Hepatocyte (in vitro differentiated cells): ENCODE measurements around the gene EXOC1.

ENCODE experiments used
- EZH2 ChIP-seq: fragments of 200-600 bp; sonication (generic); IDR thresholded peaks from 2 replicates; pipeline ENCODE4 v1.6.1; 2016; ENCODE audit warnings: antibody characterized with exemption, mild to moderate bottlenecking, borderline replicate concordance
- EZH2phosphoT487 ChIP-seq: fragments of 200-600 bp; sonication (generic); IDR thresholded peaks from one replicate; pipeline ENCODE4 v1.6.1; 2018; ENCODE audit warnings: antibody characterized with exemption, mild to moderate bottlenecking, low read depth, moderate library complexity; ENCODE audit not compliant: unreplicated experiment, severe bottlenecking
- TF ChIP-seq, protein P1 (sequence below): fragments of 200-600 bp; sonication (generic); IDR thresholded peaks from 2 replicates; pipeline ENCODE4 v1.5.1; 2016; ENCODE audit warnings: antibody characterized with exemption, mild to moderate bottlenecking; ENCODE audit not compliant: poor library complexity

DNA sequence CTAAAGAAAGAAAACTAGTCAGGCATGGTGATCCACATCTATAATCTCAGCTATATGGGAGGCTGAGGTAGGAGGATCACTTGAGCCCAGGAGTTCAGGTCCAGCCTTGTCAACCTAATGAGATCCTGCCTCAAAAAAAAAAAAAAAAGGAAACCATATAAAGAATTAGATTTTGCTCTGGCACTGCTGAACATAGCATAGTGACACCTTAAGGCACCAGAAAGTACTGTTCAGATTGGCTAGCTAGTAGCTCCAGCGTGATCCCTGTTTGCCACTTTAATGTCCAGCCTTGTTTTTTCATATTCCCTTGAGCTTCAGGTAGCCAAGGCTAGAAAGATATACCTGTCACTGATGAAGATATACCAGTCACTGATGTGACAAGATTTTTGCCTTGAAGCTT is 34.1 kb downstream of the EXOC1 start:
- TF ChIP-seq, protein P1, sequence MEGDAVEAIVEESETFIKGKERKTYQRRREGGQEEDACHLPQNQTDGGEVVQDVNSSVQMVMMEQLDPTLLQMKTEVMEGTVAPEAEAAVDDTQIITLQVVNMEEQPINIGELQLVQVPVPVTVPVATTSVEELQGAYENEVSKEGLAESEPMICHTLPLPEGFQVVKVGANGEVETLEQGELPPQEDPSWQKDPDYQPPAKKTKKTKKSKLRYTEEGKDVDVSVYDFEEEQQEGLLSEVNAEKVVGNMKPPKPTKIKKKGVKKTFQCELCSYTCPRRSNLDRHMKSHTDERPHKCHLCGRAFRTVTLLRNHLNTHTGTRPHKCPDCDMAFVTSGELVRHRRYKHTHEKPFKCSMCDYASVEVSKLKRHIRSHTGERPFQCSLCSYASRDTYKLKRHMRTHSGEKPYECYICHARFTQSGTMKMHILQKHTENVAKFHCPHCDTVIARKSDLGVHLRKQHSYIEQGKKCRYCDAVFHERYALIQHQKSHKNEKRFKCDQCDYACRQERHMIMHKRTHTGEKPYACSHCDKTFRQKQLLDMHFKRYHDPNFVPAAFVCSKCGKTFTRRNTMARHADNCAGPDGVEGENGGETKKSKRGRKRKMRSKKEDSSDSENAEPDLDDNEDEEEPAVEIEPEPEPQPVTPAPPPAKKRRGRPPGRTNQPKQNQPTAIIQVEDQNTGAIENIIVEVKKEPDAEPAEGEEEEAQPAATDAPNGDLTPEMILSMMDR = no peak
- no peak for TF ChIP-seq EZH2
- no peak for TF ChIP-seq EZH2phosphoT487
